ENCODE results near the gene LORICRIN. TPM values are rescaled to one million over a fixed set of nuclear protein-coding genes. Genes with fewer than 3 reads are reported as not detected.
A peak's percentile ranks its signal among the peaks of the same experiment; 100 is the strongest.
"Not testable (repeated sequence)": the region's sequence is repeated elsewhere in the genome, so short reads cannot be mapped to it uniquely, and the experiment has no call there.

Gene LORICRIN
- polyA plus RNA-seq, 2 of the 4 experiments (the other 2 are of a cell fraction), result not detected

- ATAC-seq (peak; percentile 79 to 92), FAIRE-seq (peak; percentile 88), DNase-seq (ENCODE audit: low read depth in 1 of 2, low spot score in 1 of 2) (peak in 1 of 2 experiments; percentile 6)
- H3K4me3 ChIP-seq, H3K4me1 ChIP-seq, H3K9me3 ChIP-seq, H3K27ac ChIP-seq, H3K4me2 ChIP-seq, POLR2A ChIA-PET: not testable (repeated sequence)
- CTCF ChIA-PET, result interaction anchor here (0.8 to 3.1 kb wide), 7 partner anchors 9 to 576 kb away, joined by 3 to 15 read pairs (median 3); no protein-coding TSS in a partner anchor
- TF ChIP-seq SMC3 (IDR thresholded peaks at IDR 0.05), result 0 out of 3 replicates have a peak, but pooled peaks have one; percentile 6
- TF ChIP-seq RAD21 (conservative IDR thresholded peaks at IDR 0.05 in 1 of 2, IDR thresholded peaks at IDR 0.05 in 1 of 2), result peak in 1 of 2 experiments; percentile 28; a peak in 1 of 5 replicates
- WGBS (ENCODE audit: missing lambda C conversion rate), result 17% methylated on average over 12 of the region's 12 CpGs
Measured at GRCh38 chr1:153229076-153229829, 30.2 kb upstream of the LORICRIN start.

DNA sequence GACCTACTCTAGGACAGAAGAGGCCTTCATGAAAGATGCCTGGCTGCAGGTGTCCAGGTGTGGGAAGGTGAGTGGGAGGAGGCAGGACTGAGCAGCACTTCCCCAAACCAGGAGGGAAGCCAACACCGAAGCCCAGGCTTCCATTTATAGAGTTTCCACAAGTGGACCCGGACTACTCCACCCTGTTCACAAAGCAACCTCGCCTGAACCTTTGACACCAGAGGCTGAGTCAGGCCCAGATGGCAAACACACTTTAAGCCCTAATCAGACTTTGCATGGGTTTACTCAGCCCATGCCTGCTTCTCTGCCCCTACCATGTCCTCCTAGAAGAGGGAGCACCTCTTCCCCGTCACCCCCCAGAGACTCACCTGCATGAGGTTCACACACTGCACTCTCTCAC lies 28.1 kb upstream of the LORICRIN start:
- FAIRE-seq (no peak), DNase-seq (ENCODE audit: low read depth in 1 of 2, low spot score in 1 of 2) (no peak), ATAC-seq (no peak)
- Histone ChIP-seq H3K27ac (no peak overlapping the region), H3K9me3 (no peaks in the 10 kb centered on the region), H3K4me1 (no peaks in the 10 kb centered on the region), H3K4me2 (no peak overlapping the region), H3K4me3 (no peak overlapping the region)
- TF ChIP-seq ZFP36 (IDR thresholded peaks at IDR 0.05; ENCODE audit: borderline replicate concordance, partially characterized antibody), result no peak
- TF ChIP-seq, protein P1, sequence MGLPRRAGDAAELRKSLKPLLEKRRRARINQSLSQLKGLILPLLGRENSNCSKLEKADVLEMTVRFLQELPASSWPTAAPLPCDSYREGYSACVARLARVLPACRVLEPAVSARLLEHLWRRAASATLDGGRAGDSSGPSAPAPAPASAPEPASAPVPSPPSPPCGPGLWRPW (IDR thresholded peaks at IDR 0.05), result no peak
- TF ChIP-seq RARB (CRISPR knock-in tag; IDR thresholded peaks at IDR 0.05), result no peak
- no peak for TF ChIP-seq CEBPB (IDR thresholded peaks at IDR 0.05)
- TF ChIP-seq RAD21 (conservative IDR thresholded peaks at IDR 0.05 in 1 of 2, IDR thresholded peaks at IDR 0.05 in 1 of 2), result no peak
- no peak for TF ChIP-seq HOXA7 (CRISPR knock-in tag; IDR thresholded peaks at IDR 0.05)
- TF ChIP-seq RNF2 (IDR thresholded peaks at IDR 0.05; ENCODE audit: borderline replicate concordance, low read depth), result no peak
- no peak for TF ChIP-seq ZNF302 (CRISPR knock-in tag; IDR thresholded peaks at IDR 0.05)
- no peak for TF ChIP-seq KDM1A (IDR thresholded peaks at IDR 0.05; ENCODE audit: low read depth)
- TF ChIP-seq TFCP2L1 (CRISPR knock-in tag; IDR thresholded peaks at IDR 0.05), result no peak
- TF ChIP-seq RFX5 (IDR thresholded peaks at IDR 0.05), result no peak
- TF ChIP-seq RCOR1 (IDR thresholded peaks at IDR 0.05; ENCODE audit: low read depth, low read length), result no peak
- WGBS (ENCODE audit: missing lambda C conversion rate), result 12% methylated on average over 4 of the region's 4 CpGs
- ChIA-PET CTCF (interaction anchor here (1.3 to 1.6 kb wide), 3 partner anchors 18 to 22 kb away, joined by 3 to 5 read pairs (median 3); no protein-coding TSS in a partner anchor), POLR2A (no interaction called here)

- Histone ChIP-seq H3K4me3 (no peak overlapping the region), H3K4me2 (no peak overlapping the region), H3K4me1 (no peaks in the 10 kb centered on the region), H3K9me3 (no peaks in the 10 kb centered on the region), H3K27ac (no peak overlapping the region)
- ATAC-seq (no peak), DNase-seq (ENCODE audit: low read depth in 1 of 2, low spot score in 1 of 2) (no peak), FAIRE-seq (no peak)
- ChIA-PET CTCF (interaction anchor here (2.8 kb wide), 1 partner anchor 9 kb away, joined by 13 read pairs; no protein-coding TSS in a partner anchor), POLR2A (no interaction called here)
- WGBS (ENCODE audit: missing lambda C conversion rate), result 0% methylated on average over 2 of the region's 2 CpGs
- TF ChIP-seq NR3C1 (IDR thresholded peaks at IDR 0.05) (no peak), ZSCAN20 (CRISPR knock-in tag; IDR thresholded peaks at IDR 0.05) (no peak), REST (IDR thresholded peaks at IDR 0.05) (no peak), HEYL (CRISPR knock-in tag; IDR thresholded peaks at IDR 0.05) (no peak), POLR2A (IDR thresholded peaks at IDR 0.05; ENCODE audit: low read length) (no peak), CEBPB (IDR thresholded peaks at IDR 0.05) (no peak), MYC (IDR thresholded peaks at IDR 0.05; ENCODE audit: borderline replicate concordance, low read length) (no peak), CHD4 (IDR thresholded peaks at IDR 0.05; ENCODE audit: borderline replicate concordance) (no peak), MAX (IDR thresholded peaks at IDR 0.05) (no peak), JUNB (IDR thresholded peaks at IDR 0.05) (no peak), EP300 (IDR thresholded peaks at IDR 0.05) (no peak), GATA3 (IDR thresholded peaks at IDR 0.05; ENCODE audit: borderline replicate concordance) (no peak), EHMT2 (IDR thresholded peaks at IDR 0.05; ENCODE audit: low read depth) (no peak)
- TF ChIP-seq, protein P2, sequence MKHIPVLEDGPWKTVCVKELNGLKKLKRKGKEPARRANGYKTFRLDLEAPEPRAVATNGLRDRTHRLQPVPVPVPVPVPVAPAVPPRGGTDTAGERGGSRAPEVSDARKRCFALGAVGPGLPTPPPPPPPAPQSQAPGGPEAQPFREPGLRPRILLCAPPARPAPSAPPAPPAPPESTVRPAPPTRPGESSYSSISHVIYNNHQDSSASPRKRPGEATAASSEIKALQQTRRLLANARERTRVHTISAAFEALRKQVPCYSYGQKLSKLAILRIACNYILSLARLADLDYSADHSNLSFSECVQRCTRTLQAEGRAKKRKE (CRISPR knock-in tag; IDR thresholded peaks at IDR 0.05; ENCODE audit: low read depth), result no peak
Measured at GRCh38 chr1:153231785-153232184, 27.7 kb upstream of the LORICRIN start.

Data from A549 (cell line).